ENCODE results near the gene C2orf78. TPM values are rescaled to one million over a fixed set of nuclear protein-coding genes. Genes with fewer than 3 reads are reported as not detected.
A peak's percentile ranks its signal among the peaks of the same experiment; 100 is the strongest.

The C2orf78 gene
- total RNA-seq, 1 experiment from 2014 or later: not detected

DNA sequence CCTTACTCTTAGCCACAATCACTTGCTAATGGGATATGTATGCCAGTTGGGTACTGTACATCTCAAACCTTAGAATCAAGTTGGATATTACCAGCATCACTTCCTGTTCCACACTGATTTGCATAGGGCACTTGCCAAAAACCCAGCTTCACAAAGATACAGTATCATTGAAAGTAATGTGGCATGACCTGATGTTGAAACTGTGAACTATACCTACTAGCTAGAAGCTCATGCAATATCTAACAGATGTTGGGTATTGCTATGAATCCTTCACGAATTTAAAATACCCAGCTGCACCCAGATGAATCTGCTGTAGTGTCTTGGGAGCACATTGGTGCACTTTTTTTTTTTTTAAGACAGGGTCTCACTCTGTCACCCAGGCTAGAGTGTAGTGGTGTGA, 38.3 kb downstream of the C2orf78 start:
- no peaks in the 10 kb centered on the region for H3K9me3 ChIP-seq (replicated peaks)
- no peak overlapping the region for H3K4me3 ChIP-seq
- DNase-seq: no peak
- no peaks in the 10 kb centered on the region for H3K36me3 ChIP-seq
- no peaks in the 10 kb centered on the region for H3K4me1 ChIP-seq
- H3K27me3 ChIP-seq: peaks cover 2% of the 10 kb centered on the region; the same call in 1 of the 2 replicates
- H3K27ac ChIP-seq: no peak overlapping the region

GRCh38 chr2:73822991-73823390, 39.0 kb downstream of the C2orf78 start:
- H3K4me1 ChIP-seq: no peaks in the 10 kb centered on the region
- peaks cover 2% of the 10 kb centered on the region; the same call in 1 of the 2 replicates for H3K27me3 ChIP-seq
- no peak for DNase-seq
- H3K4me3 ChIP-seq: no peak overlapping the region
- no peaks in the 10 kb centered on the region for H3K36me3 ChIP-seq
- H3K9me3 ChIP-seq (replicated peaks): no peaks in the 10 kb centered on the region
- H3K27ac ChIP-seq: no peak overlapping the region

DNA sequence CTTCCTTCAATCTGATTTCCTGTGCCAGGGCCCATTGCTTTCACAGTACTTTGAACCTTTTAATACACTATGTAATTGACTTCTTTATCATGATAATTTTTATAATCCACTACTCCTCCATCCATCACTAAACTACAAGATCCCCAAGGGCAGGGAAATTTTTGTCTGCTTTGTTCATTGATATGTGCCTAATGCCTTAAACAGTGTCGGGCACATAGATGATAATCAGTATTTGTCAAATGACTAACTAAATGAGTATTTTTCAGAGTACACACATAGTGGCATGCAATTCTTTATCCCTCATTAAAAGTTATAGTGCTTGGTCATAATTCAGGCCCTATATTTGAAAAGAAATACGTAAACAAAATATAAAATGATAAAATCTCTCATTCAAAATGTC, 39.4 kb downstream of the C2orf78 start:
- Histone ChIP-seq H3K4me3 (no peak overlapping the region), H3K27ac (no peak overlapping the region), H3K4me1 (no peaks in the 10 kb centered on the region), H3K27me3 (peaks cover 2% of the 10 kb centered on the region; the same call in 1 of the 2 replicates), H3K36me3 (no peaks in the 10 kb centered on the region), H3K9me3 (replicated peaks) (no peaks in the 10 kb centered on the region)
- DNase-seq: no peak

DNA sequence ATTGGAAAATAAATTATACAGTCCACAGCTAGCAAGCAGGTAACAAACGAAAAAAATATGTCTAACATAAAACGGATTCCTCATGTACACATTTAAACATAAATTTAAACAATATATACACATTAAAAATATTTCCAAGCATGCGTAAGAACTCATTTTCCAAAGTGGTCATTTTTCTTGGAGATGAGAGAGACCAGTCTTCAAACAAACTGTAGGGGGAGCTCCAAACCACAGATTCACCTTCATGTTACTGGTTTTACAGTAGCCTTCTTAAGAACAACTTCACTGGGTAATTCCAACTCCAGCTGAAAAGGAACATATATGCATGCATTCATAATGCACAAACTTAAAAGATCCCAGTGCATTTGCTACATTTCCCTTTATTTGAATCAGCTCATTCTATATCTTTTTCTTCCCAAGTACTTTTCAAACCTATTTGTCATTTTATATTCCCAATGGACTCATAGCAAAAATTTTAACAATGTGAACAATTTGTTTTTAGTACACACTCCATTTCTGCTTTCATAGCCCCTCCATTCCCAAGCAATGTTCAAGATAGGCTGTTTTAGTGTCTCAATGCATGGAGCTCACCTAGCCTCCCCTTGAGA, 40.0 kb downstream of the C2orf78 start:
- no peaks in the 10 kb centered on the region for H3K9me3 ChIP-seq (replicated peaks)
- H3K27ac ChIP-seq: no peak overlapping the region
- no peaks in the 10 kb centered on the region for H3K4me1 ChIP-seq
- H3K4me3 ChIP-seq: no peak overlapping the region
- peaks cover 2% of the 10 kb centered on the region; the same call in 1 of the 2 replicates for H3K27me3 ChIP-seq
- H3K36me3 ChIP-seq: no peaks in the 10 kb centered on the region
- peak; percentile 54 to 86 for DNase-seq

DNA sequence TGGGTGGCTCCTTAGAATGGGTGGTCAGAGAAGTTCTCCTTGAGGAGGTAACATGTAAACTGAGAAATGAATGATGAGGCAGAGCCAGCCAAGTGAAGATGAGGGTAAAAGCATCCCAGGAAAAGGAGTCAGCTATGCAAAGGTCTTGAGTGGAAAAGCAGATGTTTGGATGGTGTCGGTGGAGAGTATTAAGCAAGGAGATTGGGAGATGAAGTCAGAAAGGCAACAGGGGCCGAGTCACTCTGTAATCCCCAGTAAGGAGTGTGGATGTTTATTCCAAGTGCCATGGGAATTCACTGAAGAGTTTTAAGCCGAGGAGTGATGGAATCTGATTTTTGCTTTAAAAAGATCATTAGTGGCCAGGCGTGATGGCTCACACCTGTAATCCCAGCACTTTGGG, 41.4 kb downstream of the C2orf78 start:
- H3K27me3 ChIP-seq: no peaks in the 10 kb centered on the region
- H3K27ac ChIP-seq: no peak overlapping the region
- DNase-seq: no peak
- no peaks in the 10 kb centered on the region for H3K36me3 ChIP-seq
- peaks cover 9% of the 10 kb centered on the region for H3K4me1 ChIP-seq
- H3K9me3 ChIP-seq (replicated peaks): no peaks in the 10 kb centered on the region
- H3K4me3 ChIP-seq: no peak overlapping the region

DNA sequence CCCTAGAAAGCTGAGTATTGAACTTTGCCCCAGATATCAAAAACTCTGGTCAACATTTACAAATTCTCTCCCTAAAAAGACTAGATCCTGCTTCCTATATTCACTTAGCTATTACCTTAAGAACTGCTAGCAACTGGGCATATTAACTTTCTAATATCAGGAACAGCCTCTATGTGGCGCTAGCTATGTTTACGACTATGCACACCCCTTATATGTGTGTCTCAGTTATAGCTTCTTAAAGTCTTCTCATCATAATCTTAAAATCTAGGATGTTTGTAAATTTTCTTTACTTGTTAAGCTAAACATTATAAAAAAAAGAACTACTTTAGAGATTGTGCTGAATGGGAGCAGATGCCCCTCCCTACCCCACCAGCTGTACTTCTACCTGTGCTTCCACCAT, 43.0 kb downstream of the C2orf78 start:
- peak; percentile 13 to 59 for DNase-seq
- H3K4me1 ChIP-seq: peaks cover 12% of the 10 kb centered on the region
- H3K9me3 ChIP-seq (replicated peaks): no peaks in the 10 kb centered on the region
- H3K4me3 ChIP-seq: no peak overlapping the region
- no peaks in the 10 kb centered on the region for H3K27me3 ChIP-seq
- H3K36me3 ChIP-seq: peaks cover 3% of the 10 kb centered on the region; the same call in 1 of the 2 replicates
- no peak overlapping the region for H3K27ac ChIP-seq

DNA sequence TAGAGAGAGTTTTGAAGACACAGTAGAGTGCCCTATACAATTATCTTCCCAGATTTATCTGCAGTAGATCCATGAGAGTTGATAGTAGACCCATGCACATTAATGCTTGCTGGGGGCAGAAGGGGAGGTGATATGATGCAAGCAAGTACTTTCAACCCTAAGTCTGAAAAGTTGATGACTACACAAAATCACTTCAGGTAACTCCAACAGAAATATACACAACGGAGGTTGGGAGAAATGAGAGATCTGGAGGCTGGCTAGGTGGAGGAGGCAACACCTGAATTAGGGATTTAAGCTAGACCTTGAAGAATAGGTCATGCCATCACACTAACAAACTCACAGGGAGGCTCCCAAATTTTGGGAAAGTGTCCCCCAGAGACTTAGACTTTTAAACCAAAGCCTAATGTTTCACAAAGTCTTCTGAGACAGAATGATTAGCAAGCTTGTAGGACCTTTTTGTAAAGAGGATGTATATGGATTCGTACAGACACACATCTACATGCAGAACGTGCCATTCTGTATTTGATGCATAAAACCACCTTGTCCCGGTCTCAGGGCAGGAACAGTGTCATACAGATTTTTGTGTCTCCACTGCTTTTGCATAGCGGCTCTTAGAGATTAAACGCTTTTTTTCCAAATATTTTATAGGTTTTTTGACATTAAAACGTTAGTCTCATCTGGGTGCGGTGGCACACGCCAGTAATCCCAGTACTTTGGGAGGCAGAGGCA, 43.8 kb downstream of the C2orf78 start:
- H3K27me3 ChIP-seq: no peaks in the 10 kb centered on the region
- H3K9me3 ChIP-seq (replicated peaks): no peaks in the 10 kb centered on the region
- H3K36me3 ChIP-seq: peaks cover 4% of the 10 kb centered on the region; the same call in 1 of the 2 replicates
- peak overlapping the region; percentile 83 for H3K4me3 ChIP-seq
- no peak for DNase-seq
- H3K27ac ChIP-seq: no peak overlapping the region
- H3K4me1 ChIP-seq: peaks cover 16% of the 10 kb centered on the region

DNA sequence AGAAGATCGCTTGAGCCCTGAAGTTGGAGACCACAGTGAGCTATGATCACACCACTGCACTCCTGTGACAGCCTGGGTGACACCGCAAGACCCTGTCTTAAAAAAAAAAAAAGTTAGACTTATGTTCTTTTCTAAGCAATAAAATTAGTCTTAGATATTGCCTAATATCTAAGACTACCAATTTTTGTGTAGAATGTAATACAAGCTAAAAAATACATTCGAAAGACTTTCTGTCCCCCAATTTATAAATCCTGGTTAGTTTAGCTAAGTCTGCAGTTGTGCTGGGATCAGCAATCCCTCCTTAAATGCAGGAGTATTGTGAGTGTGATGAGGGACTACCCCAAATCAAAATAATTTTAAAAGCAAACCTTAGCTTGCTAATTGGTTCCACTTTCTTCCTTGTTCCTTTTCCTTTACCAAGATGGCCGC, 44.4 kb downstream of the C2orf78 start:
- peaks cover 21% of the 10 kb centered on the region for H3K4me1 ChIP-seq
- DNase-seq: peak in 1 of 2 experiments; percentile 26
- H3K27ac ChIP-seq: peak overlapping the region; percentile 62
- H3K36me3 ChIP-seq: peaks cover 4% of the 10 kb centered on the region; the same call in 1 of the 2 replicates
- H3K4me3 ChIP-seq: peak overlapping the region; percentile 83
- no peaks in the 10 kb centered on the region for H3K9me3 ChIP-seq (replicated peaks)
- H3K27me3 ChIP-seq: no peaks in the 10 kb centered on the region

- peaks cover 21% of the 10 kb centered on the region for H3K4me1 ChIP-seq
- peak; percentile 96 to 98 for DNase-seq
- no peaks in the 10 kb centered on the region for H3K27me3 ChIP-seq
- peaks cover 4% of the 10 kb centered on the region; the same call in 1 of the 2 replicates for H3K36me3 ChIP-seq
- peak within 1 kb of the TSS; percentile 83 for H3K4me3 ChIP-seq
- no peaks in the 10 kb centered on the region for H3K9me3 ChIP-seq (replicated peaks)
- H3K27ac ChIP-seq: peak within 1 kb of the TSS; percentile 62
Measured at GRCh38 chr2:73828818-73829570, 45.0 kb downstream of the C2orf78 start, which contains the start of gene STAMBP. Gene STAMBP, plus strand, starts transcription at chr2:73828961. Its CDS starts 1,896 bp downstream, at chr2:73830857.

GRCh38 chr2:73830871-73831401, 47.0 kb downstream of the C2orf78 start:
- Histone ChIP-seq H3K4me1 (peaks cover 26% of the 10 kb centered on the region), H3K4me3 (no peak overlapping the region), H3K27ac (peak overlapping the region; percentile 25; the same call in 1 of the 2 replicates), H3K36me3 (peaks cover 4% of the 10 kb centered on the region; the same call in 1 of the 2 replicates), H3K27me3 (no peaks in the 10 kb centered on the region), H3K9me3 (replicated peaks) (no peaks in the 10 kb centered on the region)
- peak in 1 of 2 experiments; percentile 23 for DNase-seq

GRCh38 chr2:73832930-73833329, 48.9 kb downstream of the C2orf78 start:
- peak; percentile 20 to 64 for DNase-seq
- Histone ChIP-seq H3K4me3 (no peak overlapping the region), H3K27me3 (no peaks in the 10 kb centered on the region), H3K4me1 (peaks cover 34% of the 10 kb centered on the region), H3K27ac (no peak overlapping the region), H3K36me3 (peaks cover 4% of the 10 kb centered on the region; the same call in 1 of the 2 replicates), H3K9me3 (replicated peaks) (no peaks in the 10 kb centered on the region)

GRCh38 chr2:73836141-73836943, 52.4 kb downstream of the C2orf78 start:
- no peak overlapping the region for H3K4me3 ChIP-seq
- H3K27me3 ChIP-seq: no peaks in the 10 kb centered on the region
- H3K36me3 ChIP-seq: peaks cover 7% of the 10 kb centered on the region
- H3K4me1 ChIP-seq: peaks cover 23% of the 10 kb centered on the region
- peak overlapping the region; percentile 28 for H3K27ac ChIP-seq
- no peaks in the 10 kb centered on the region for H3K9me3 ChIP-seq (replicated peaks)
- peak; percentile 73 to 76 for DNase-seq

GRCh38 chr2:73837847-73838585, 54.0 kb downstream of the C2orf78 start:
- DNase-seq: no peak
- Histone ChIP-seq H3K9me3 (replicated peaks) (no peaks in the 10 kb centered on the region), H3K36me3 (peaks cover 11% of the 10 kb centered on the region), H3K27ac (no peak overlapping the region), H3K4me3 (no peak overlapping the region), H3K27me3 (no peaks in the 10 kb centered on the region), H3K4me1 (peaks cover 16% of the 10 kb centered on the region)

Measured in SJCRH30 (cell line).